HG03457 (cell line): ENCODE measurements around the gene WDR75.
"Not testable (repeated sequence)": the region's sequence is repeated elsewhere in the genome, so short reads cannot be mapped to it uniquely, and the experiment has no call there.

Experiments
- ATAC-seq: cut with Tn5 transposase; IDR thresholded peaks from one replicate; pipeline ENCODE4 v1.9.1; 2021; ENCODE audit warnings: moderate number of reproducible peaks; ENCODE audit not compliant: unreplicated experiment

Gene WDR75

GRCh38 chr2:189440644-189440946 lies 679 bp upstream of the WDR75 start:
- ATAC-seq: peak; percentile 16

- peak; percentile 1 for ATAC-seq
These were observed 418 bp downstream of the WDR75 start for GRCh38 chr2:189441709-189442074.

DNA sequence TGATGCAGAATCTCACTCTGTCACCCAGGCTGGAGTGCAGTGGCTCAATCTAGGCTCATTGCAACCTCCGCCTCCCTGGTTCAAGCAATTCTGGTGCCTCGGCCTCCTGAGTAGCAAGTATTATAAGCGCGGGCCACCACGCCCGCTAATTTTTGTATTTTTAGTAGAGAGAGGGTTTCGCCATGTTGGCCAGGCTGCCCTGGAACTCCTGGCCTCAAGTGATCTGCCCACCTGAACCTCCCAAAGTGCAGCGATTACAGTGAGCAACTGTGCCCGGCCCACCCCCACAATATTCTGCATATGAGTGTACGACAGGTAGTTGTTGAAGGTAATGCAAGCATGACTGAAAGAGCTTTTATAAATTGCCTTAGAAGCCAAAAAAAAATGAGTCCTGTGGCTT lies 1.2 kb downstream of the WDR75 start:
- ATAC-seq: no peak

GRCh38 chr2:189444322-189444721 lies 3.0 kb downstream of the WDR75 start:
- peak; percentile 35 for ATAC-seq

DNA sequence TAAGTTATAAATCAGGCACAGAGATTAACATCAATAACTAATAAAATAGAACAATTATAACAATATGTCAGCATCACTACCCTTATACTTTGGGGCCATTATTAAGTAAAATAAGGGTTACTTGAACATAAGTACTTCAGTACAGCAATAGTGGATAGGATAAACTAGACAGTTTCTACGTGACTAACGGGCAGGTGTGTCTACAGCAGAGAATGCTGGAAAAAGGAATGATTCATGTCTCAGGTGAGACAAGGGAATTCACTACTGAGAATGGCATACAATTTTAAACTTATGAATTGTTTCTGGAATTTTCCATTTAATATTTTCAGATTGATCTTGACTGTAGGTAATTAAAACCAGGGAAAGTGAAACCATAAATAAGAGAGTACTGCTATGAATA lies 5.5 kb downstream of the WDR75 start:
- ATAC-seq: no peak

- no peak for ATAC-seq
These were observed 12.7 kb downstream of the WDR75 start for GRCh38 chr2:189454009-189454408.

- ATAC-seq: no peak
These were observed 23.8 kb downstream of the WDR75 start for GRCh38 chr2:189465076-189465475.

DNA sequence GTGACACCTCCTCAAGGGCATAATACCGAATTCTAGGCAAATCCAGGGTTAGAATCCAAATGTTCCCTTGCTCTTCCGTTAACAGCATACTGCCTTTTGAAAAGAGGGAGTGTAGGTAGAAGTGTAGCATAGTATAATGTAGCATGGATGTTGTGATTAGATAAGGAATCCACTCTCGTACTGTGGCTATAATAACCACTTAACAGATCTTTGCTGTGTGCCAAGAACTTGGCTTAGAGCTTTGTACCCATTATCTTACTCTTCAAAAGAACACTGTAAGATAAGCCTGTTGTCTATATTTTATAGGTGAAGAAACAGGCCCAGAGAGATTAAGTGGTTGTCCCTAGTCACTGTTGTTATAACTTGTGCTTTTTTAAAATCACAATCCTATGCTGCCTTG lies 24.2 kb downstream of the WDR75 start:
- no peak for ATAC-seq

- no peak for ATAC-seq
These were observed 24.8 kb downstream of the WDR75 start for GRCh38 chr2:189466046-189466445.

DNA sequence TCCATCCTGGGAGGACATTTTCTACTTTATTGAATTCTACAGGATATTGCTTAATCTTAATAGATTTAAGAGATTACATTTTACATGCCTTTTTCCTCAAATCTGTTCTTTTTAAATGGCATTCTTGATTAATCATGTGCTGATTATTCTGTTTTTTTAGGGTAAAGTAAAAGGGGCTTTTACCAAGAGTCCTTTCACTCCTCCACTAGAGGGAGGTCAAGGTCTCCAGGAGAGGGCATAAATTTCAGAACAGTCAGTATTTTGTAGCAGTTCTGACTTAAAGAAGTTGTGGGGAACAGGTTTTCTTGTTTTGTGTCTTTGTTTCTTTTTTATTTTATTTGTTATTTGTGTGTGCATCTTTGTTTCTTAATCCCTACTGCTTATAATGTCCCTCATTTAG lies 25.4 kb downstream of the WDR75 start:
- no peak for ATAC-seq

- no peak for ATAC-seq
These were observed 25.9 kb downstream of the WDR75 start for GRCh38 chr2:189467160-189467559.

DNA sequence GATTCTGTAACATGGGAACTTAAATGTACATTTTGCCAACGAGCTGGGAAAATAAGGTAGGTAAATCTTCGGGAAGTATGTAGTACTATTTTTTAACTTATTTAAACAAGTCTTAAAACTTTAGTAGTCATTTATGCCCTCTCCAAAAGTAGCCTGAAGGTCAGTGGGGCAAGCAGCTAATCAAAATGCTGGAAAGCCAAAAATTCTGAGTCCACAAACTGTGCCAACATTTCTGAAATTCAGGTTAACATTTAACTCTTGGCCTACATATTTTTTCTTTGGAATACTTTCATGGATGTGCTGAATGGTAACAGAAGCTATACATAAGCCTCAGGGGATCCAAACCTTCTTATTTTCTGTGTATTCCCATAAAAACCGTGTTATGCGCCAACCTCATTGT lies 26.3 kb downstream of the WDR75 start:
- no peak for ATAC-seq

DNA sequence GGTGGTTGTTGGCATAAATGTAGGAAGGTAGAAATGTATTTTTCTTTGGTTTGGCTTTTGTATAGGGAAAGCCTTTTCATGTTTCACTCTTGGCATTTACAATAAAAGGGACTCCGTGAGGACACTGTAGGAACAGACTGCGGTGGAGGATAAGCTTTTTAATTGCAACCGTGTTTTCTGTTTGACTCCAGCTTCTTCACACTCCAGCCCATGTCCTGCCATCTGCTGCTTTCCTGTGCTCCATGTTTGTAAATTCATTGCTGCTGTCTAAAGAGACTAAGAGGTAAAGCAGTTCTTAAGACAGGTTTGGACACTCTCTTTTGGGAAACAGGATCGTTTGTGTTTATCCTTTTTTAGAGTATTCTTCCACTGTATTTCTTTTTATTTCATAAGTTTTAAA lies 33.3 kb downstream of the WDR75 start:
- ATAC-seq: no peak

GRCh38 chr2:189477756-189478155 lies 36.5 kb downstream of the WDR75 start:
- ATAC-seq: no peak

DNA sequence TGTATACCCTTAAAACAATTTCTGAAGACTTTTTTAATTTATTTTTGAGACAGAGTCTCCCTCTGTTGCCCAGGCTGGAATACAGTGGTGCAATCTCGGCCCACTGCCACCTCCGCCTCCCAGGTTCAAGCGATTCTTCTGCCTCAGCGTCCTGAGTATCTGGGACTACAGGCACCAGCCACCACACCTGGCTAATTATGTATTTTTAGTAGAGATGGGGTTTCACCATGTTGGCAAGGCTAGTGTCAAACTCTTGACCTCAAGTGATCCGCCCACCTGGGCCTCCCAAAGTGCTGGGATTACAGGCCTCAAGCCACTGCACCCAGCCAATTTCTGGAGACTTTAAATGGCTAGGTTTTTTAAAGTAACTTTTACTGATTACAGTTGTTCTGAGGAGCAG lies 37.0 kb downstream of the WDR75 start:
- not testable (repeated sequence) for ATAC-seq

DNA sequence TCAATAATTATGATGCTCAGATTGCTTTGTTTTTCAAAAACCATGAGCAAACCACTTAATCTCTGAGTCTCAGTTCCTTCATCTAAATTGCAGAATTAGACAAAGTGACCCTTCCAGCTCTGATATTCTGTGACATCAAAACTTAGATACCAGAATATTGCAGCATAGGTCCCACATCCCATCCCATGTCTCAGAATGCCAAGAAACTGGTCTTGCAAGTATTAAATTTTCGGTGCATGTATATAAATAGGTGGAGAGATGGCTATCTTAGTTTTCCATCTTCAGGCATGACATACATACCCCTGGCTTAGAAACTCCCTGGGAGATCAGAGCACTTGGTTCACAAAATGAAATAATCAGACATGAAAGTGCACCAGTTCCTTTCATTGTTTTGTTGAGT lies 39.8 kb downstream of the WDR75 start:
- ATAC-seq: no peak

DNA sequence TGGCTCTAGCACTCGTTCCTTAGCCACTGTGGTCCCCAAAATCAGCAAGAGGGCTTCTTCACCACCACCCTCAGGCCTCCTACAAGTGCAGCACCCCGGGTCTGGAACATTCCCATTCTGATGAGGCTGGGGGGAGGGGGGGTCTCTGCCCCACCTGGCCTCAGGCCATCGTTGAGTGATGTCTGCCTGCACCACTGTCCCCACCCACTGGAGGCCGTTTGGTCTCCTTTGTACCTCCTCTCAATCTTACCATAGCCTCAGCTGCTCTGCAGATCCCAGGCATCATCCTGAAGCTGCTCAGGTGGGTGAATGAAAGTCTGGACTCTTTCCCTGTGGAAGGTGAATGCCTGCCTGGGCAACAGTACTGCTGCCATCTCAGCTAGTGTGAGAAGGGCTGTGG lies 42.3 kb downstream of the WDR75 start:
- ATAC-seq: no peak

DNA sequence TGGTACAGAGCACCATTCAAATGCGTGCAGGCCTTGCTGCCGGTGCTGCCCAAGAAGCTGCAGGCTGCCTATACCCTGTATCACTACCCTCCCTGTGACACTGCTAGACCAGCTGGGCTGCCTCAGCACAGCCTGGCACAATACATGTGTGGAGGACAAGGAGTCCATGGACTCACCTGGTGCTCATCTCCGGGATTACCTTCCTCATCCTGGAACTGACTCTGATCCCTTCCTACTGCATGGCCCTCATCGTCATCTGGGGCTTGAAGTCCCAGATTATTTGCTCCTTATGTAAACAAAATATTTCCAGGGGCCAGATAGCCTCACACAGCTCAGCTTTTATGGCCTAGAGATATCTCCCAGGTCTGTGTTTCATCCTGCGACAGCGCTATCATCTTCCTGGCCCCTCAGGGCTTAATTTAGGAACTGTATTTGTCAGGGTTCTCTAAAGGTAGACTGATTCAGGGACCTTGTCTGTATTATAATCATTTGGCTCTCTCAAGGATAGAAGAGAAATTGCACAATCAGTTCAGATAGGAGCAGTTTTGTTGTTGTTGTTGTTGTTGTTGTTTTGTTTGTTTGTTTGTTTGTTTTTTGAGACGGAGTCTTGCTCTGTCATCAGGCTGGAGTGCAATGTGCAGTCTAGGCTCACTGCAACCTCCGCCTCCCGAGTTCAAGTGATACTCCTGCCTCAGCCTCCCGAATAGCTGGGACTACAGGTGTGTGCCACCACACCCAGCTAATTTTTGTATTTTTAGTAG lies 42.9 kb downstream of the WDR75 start:
- no peak for ATAC-seq

DNA sequence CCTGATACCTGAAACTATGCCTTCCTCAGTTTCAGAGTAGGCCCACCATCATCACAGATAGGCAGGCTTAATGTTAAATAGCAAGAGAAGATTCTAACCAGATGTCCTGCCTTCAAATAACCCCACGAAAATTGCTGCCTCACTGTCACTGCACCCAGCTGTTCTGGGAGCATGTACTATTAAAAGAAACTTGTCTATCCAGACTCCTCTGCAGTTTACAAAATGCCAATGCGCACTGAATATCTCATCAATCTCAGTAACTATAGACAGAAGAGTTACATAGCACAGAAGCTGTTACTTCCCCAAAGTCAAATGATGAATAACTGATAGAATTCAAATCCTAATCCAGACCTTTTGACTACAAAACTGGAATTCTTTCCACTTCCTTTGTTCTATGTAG lies 43.9 kb downstream of the WDR75 start:
- ATAC-seq: no peak

GRCh38 chr2:189486237-189486770 lies 45.0 kb downstream of the WDR75 start:
- no peak for ATAC-seq

GRCh38 chr2:189487283-189488007 lies 46.2 kb downstream of the WDR75 start:
- ATAC-seq: no peak

DNA sequence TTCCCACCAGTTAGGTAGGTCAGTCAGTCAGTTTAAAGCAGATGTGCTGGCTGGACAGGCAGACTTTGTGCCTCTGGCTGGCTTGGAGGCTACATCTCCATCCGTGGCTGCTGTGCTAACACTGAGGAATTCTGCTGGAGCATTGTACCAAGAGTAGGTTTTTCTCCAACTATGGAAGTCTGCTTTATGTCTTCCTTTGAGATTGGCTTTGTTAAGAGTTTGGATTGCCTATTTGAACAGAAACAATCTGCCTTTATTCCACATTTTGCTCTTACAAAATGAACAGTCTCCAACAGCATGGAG lies 46.7 kb downstream of the WDR75 start:
- no peak for ATAC-seq

DNA sequence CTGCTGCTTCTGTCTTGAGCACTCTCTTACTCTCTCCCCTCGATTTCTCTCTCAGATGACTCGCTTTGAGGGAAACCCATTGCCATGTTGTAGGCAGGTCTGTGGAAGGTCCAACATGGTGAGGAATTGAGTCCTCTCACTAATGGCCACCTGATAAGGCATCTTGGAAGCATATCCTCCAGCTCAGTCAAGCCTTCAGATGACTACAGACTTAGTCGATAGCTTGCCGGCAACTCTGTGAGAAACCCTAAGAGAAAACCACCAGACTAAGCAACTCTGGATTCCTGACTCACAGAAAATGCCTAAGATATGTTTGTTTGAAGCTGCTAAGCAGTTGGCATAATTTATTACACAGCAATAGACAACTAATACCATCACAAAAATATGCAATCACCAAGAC lies 51.2 kb downstream of the WDR75 start:
- no peak for ATAC-seq
